GM23248 (cell line): ENCODE measurements around the gene GCSH. TPM values are rescaled to one million over a fixed set of nuclear protein-coding genes. Genes with fewer than 3 reads are reported as not detected.

ENCODE experiments used
- DNase-seq: peaks from one replicate; pipeline ENCODE4 v3.0.0-alpha.2; 2015
- H2AFZ ChIP-seq: fragments of 200-600 bp; sonication (generic); 2 replicates; pipeline ENCODE4 v1.6.1; 2016; ENCODE audit warnings: antibody characterized with exemption
- H3F3A ChIP-seq: fragments of 200-600 bp; sonication (generic); 2 replicates; pipeline ENCODE4 v1.6.1; 2016; ENCODE audit warnings: mild to moderate bottlenecking, antibody characterized with exemption, mixed run types; ENCODE audit not compliant: insufficient read depth
- H3K27ac ChIP-seq: fragments of 200-600 bp; sonication (generic); 2 replicates; pipeline ENCODE4 v1.5.1; 2016; ENCODE audit warnings: mild to moderate bottlenecking
- H3K27me3 ChIP-seq: fragments of 200-600 bp; sonication (generic); replicated peaks from 2 replicates; pipeline ENCODE4 v1.6.1; 2016; ENCODE audit warnings: mild to moderate bottlenecking; ENCODE audit not compliant: insufficient read depth
- H3K36me3 ChIP-seq: fragments of 200-600 bp; sonication (generic); 2 replicates; pipeline ENCODE4 v1.6.1; 2016; ENCODE audit warnings: low read depth, mild to moderate bottlenecking
- H3K4me1 ChIP-seq: fragments of 200-600 bp; sonication (generic); 2 replicates; pipeline ENCODE4 v1.6.1; 2016; ENCODE audit warnings: mild to moderate bottlenecking; ENCODE audit not compliant: insufficient read depth
- H3K4me2 ChIP-seq: fragments of 200-600 bp; sonication (generic); one replicate; pipeline ENCODE4 v1.6.1; 2016; ENCODE audit warnings: mild to moderate bottlenecking; ENCODE audit not compliant: unreplicated experiment
- H3K4me3 ChIP-seq: fragments of 200-600 bp; sonication (generic); 2 replicates; pipeline ENCODE4 v1.5.1; 2016; ENCODE audit warnings: mild to moderate bottlenecking
- H3K79me2 ChIP-seq: fragments of 200-600 bp; sonication (generic); 2 replicates; pipeline ENCODE4 v1.6.1; 2016; ENCODE audit warnings: mild to moderate bottlenecking; ENCODE audit not compliant: insufficient read depth
- H3K9ac ChIP-seq: fragments of 200-600 bp; sonication (generic); 2 replicates; pipeline ENCODE4 v1.6.1; 2016; ENCODE audit warnings: mild to moderate bottlenecking
- H3K9me2 ChIP-seq: fragments of 200-600 bp; sonication (generic); 2 replicates; pipeline ENCODE4 v1.6.1; 2016; ENCODE audit warnings: mixed run types, mild to moderate bottlenecking, moderate library complexity; ENCODE audit not compliant: insufficient read depth
- H3K9me3 ChIP-seq: fragments of 200-600 bp; sonication (generic); one replicate; pipeline ENCODE4 v1.6.1; 2017; ENCODE audit warnings: low read depth
- H4K20me1 ChIP-seq: fragments of 200-600 bp; sonication (generic); 2 replicates; pipeline ENCODE4 v1.6.0; 2016; ENCODE audit not compliant: insufficient read depth
- EZH2 ChIP-seq: fragments of 200-600 bp; sonication (generic); IDR thresholded peaks from 2 replicates; pipeline ENCODE4 v1.6.1; 2018; ENCODE audit warnings: antibody characterized with exemption, mild to moderate bottlenecking; ENCODE audit not compliant: insufficient read depth, poor library complexity, severe bottlenecking
- EZH2phosphoT487 ChIP-seq: fragments of 200-600 bp; sonication (generic); IDR thresholded peaks from 2 replicates; pipeline ENCODE4 v1.6.1; 2018; ENCODE audit warnings: antibody characterized with exemption, moderate library complexity, mild to moderate bottlenecking, low read depth; ENCODE audit not compliant: insufficient read depth
- WGBS, 2 experiments: methylation state at CpG; one replicate each; pipeline ENCODE4 v1.1.6; 2015 to 2017; ENCODE audit warnings: low lambda C conversion rate in 2 of 2, low coverage in 1 of 2; ENCODE audit errors: missing lambda C conversion rate in 2 of 2; 5-methylcytosine and 5-hydroxymethylcytosine counted together
- in situ Hi-C: fragments of 300-500 bp; cut with MboI; formaldehyde crosslinking; loops from 2 replicates; pipeline ENCODE4 v1.15.0; 2020
- polyA plus RNA-seq: library from polyadenylated mRNA; unstranded; fragments of >200 nt; fragmentation: Nextera tagmentation; extraction: Ambion mirVana; gene quantifications from 2 replicates; pipeline ENCODE4 v1.2.1, GENCODE V29; 2016
- total RNA-seq: library from RNA; depleted of rRNA; stranded (reverse); fragments of >200 nt; shearing (Covaris generic); gene quantifications from 2 replicates; pipeline ENCODE4 v1.2.3, GENCODE V29; 2014; rRNA removed

Gene GCSH
- total RNA-seq, result 16.4 and 26.3 TPM in 2 replicates
- 55.1 and 57.0 TPM in 2 replicates for polyA plus RNA-seq

DNA sequence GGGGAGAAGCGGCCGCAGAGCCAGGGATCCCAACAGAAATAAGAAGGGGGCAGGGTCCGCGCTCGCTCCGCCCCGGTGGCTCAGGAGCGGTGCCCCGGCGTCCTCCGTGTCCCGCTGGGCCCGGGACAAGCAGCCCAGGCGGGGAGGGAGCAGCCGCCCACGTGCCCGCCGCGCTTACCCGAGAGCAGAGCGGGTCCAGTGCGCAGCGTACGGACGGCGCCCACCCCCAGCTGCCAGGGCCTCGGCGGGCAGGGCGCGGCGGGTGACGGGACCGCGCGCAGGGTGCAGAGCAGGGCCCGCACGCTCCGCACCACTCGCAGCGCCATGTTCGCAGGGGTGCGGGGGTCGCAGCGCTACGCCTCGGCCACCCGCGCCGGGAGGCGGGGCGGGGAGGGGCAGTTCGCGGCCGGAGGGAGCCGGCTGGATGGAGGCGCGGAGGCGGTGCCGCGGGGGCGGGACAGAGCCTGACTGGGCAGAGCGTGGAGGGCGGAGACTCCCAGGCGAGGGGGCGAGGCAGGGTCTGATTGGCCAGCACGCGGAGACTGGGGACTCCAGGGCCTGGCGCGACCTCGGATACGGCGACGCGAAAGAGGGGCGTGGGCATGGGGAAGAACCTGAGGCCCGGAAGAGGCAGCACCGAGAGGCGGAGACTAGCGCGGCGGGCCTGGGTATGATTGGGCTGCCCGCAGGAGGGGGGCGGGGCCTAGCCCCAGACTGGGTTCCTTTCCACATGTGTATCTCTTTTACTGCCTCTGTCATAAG is at the start of gene GCSH:
Gene GCSH (minus strand): TSS at position 443 of the 762 bp plus-strand sequence. CDS start 117 bp downstream, at position 326.
- TF ChIP-seq EZH2 (no peak), EZH2phosphoT487 (no peak)
- Histone ChIP-seq H3F3A (no peaks in the 10 kb centered on the region), H3K27ac (peak within 1 kb of the TSS; percentile 72), H3K9me2 (no peaks in the 10 kb centered on the region), H4K20me1 (no peaks in the 10 kb centered on the region), H3K4me2 (peak within 1 kb of the TSS; percentile 75), H2AFZ (peak within 1 kb of the TSS; percentile 91), H3K4me3 (peak within 1 kb of the TSS; percentile 88), H3K36me3 (no peaks in the 10 kb centered on the region), H3K9me3 (no peaks in the 10 kb centered on the region), H3K79me2 (peaks cover 32% of the 10 kb centered on the region), H3K9ac (peak within 1 kb of the TSS; percentile 85), H3K27me3 (no peaks in the 10 kb centered on the region), H3K4me1 (peaks cover 3% of the 10 kb centered on the region; the same call in 1 of the 2 replicates)
- in situ Hi-C loops, result no loop called here
- peak; percentile 99 for DNase-seq
- 1 to 3% methylated on average over 27 to 60 of the region's 83 CpGs for WGBS, 2 experiments

DNA sequence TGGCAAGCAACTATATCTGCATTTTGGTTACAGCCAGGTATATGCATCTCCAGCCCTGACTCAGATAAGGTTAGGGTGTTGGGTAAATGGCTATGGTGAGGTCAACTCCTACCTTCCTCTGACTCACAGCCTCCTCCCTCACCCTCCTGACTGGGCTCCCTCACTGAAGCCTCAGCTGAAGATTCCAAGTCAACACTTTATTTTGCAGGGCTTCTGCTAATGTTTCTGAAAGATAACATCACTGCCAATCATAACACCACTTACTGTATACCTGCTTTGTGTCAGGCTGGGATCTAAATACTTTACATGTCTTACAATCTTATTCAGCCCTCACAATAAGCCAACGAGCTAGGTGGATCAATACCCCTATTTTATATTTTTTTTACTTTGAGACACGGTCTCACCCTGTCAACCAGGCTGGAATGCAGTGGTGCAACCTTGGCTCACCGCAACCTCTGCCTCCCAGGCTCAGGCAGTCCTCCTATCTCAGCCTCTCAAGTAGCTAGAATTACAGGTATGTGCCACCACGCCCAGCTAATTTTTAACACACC is 47.8 kb upstream of the GCSH start:
- H4K20me1 ChIP-seq, result no peaks in the 10 kb centered on the region
- H2AFZ ChIP-seq, result no peak overlapping the region
- H3K4me2 ChIP-seq, result no peak overlapping the region
- in situ Hi-C loops, result no loop called here
- no peaks in the 10 kb centered on the region for H3K9me2 ChIP-seq
- H3F3A ChIP-seq, result no peaks in the 10 kb centered on the region
- H3K79me2 ChIP-seq, result no peaks in the 10 kb centered on the region
- TF ChIP-seq EZH2phosphoT487, result no peak
- no peak for TF ChIP-seq EZH2
- H3K4me1 ChIP-seq, result no peaks in the 10 kb centered on the region
- H3K9me3 ChIP-seq, result no peaks in the 10 kb centered on the region
- H3K27ac ChIP-seq, result no peak overlapping the region
- WGBS, 2 experiments, result 61 to 65% methylated on average over 4 of the region's 4 CpGs
- peaks cover 9% of the 10 kb centered on the region for H3K27me3 ChIP-seq
- H3K9ac ChIP-seq, result no peak overlapping the region
- no peak for DNase-seq
- no peaks in the 10 kb centered on the region for H3K36me3 ChIP-seq
- H3K4me3 ChIP-seq, result no peak overlapping the region

DNA sequence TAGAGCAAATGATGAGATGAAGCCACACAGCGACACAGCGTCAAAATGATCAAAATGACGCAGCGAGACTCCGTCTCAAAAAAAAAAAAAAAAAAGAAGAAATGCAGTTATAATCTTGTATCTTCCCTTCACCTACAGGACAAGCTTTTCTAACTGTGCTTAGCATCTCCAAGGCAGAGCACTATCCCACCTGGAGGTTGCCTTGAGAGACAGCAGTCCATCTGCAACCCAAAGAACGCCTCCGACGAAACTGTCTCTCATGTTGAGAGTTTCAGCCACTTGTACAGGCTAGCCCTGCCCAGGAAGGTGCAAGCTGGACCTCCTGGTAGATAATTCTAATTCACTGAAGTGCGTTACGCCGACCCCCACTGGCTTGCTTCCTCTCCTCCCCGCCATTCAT is 46.7 kb upstream of the GCSH start:
- H3K4me2 ChIP-seq, result no peak overlapping the region
- no peak for DNase-seq
- no peak overlapping the region for H3K27ac ChIP-seq
- H3K79me2 ChIP-seq, result no peaks in the 10 kb centered on the region
- H3F3A ChIP-seq, result no peaks in the 10 kb centered on the region
- no peak overlapping the region for H2AFZ ChIP-seq
- H3K9ac ChIP-seq, result no peak overlapping the region
- TF ChIP-seq EZH2phosphoT487, result no peak
- no peak for TF ChIP-seq EZH2
- no peak overlapping the region for H3K4me3 ChIP-seq
- H3K27me3 ChIP-seq, result peaks cover 9% of the 10 kb centered on the region
- H4K20me1 ChIP-seq, result no peaks in the 10 kb centered on the region
- H3K36me3 ChIP-seq, result no peaks in the 10 kb centered on the region
- H3K9me2 ChIP-seq, result no peaks in the 10 kb centered on the region
- WGBS, 2 experiments, result 79 to 87% methylated on average over 12 of the region's 12 CpGs
- in situ Hi-C loops, result no loop called here
- H3K9me3 ChIP-seq, result no peaks in the 10 kb centered on the region
- no peaks in the 10 kb centered on the region for H3K4me1 ChIP-seq

DNA sequence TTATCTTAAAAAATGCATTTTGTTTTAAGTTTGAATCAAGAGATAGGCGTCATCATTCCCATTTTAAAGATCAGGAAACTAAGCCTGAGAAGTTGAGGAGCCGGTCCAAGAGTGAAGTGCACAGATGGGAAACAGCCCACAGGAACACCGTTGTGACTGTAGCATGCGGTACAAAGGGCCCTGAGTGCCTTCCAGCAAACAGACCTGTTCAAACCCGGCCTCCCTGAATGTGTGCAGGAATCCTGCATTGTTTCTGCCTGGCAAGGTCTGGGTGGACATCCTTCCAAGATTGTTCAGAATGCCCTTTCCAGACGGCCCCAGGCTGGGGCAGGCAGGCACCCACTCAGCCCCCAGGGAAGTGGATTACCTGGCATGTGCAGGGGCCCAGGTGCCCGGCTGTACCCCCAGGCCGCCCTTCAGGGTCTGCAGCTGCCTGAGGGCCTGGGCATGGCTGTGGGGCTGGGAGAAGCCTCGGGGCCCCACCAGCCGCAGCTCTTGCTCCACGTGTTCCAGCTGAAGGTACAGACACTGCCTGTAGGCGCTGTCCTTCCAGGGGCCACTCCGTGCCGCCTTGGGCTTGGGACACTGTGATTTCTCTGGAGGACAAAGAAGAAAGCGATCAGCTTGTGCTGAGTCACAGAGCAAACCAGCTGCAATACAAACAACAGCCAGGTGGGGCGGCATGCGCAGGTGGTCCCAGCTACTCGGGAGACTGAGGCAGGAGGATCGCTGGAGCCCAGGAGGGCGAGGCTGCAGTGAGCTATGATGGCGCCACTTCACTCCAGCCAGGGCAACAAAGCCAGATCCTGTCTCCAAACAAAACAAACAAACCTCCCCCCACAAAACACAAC is 45.0 kb upstream of the GCSH start:
- Histone ChIP-seq H3K36me3 (no peaks in the 10 kb centered on the region), H3K4me2 (no peak overlapping the region), H4K20me1 (no peaks in the 10 kb centered on the region), H3K9me2 (no peaks in the 10 kb centered on the region), H3K9me3 (no peaks in the 10 kb centered on the region), H3K27ac (no peak overlapping the region), H3K9ac (no peak overlapping the region), H2AFZ (no peak overlapping the region), H3K4me1 (no peaks in the 10 kb centered on the region), H3K27me3 (peaks cover 9% of the 10 kb centered on the region; the same call in 1 of the 2 replicates), H3K79me2 (no peaks in the 10 kb centered on the region), H3K4me3 (no peak overlapping the region), H3F3A (no peaks in the 10 kb centered on the region)
- 68 to 74% methylated on average over 21 of the region's 21 CpGs for WGBS, 2 experiments
- peak; percentile 20 for DNase-seq
- TF ChIP-seq EZH2phosphoT487 (no peak), EZH2 (no peak)
- in situ Hi-C loops, result no loop called here
